22Rv1 (cell line): ENCODE results near the gene SUCO.
"Not testable (repeated sequence)": the region's sequence is repeated elsewhere in the genome, so short reads cannot be mapped to it uniquely, and the experiment has no call there.

Source experiments
- H3K27ac ChIP-seq: fragments of 450-650 bp; 2 replicates; pipeline ENCODE4 v1.5.1; 2017
- ZFX ChIP-seq: fragments of 450-650 bp; IDR thresholded peaks from 2 replicates; pipeline ENCODE4 v1.6.1; 2017; ENCODE audit warnings: antibody characterized with exemption, borderline replicate concordance
- TF ChIP-seq, protein P1 (sequence below): fragments of 450-650 bp; IDR thresholded peaks from 2 replicates; pipeline ENCODE4 v1.5.1; 2017; ENCODE audit warnings: mild to moderate bottlenecking

Gene SUCO

DNA sequence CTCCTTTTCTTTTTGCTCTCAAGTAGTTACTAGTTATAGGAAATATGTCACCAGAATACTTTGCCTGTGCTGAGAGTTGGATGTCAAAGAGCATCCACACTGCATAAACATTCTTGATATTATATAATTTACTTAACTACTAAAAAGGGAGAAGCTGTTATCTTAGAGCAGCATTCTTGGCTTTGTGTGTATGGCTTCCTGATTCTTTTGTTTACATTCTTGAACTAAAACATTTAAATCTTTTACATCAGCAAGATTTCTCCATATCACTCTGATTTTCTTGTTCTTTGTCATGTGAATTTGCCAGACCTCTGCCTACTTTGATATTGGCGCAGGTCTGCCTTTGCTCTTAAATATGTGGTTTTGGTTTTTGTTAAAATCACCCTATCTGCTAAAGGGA lies 48.8 kb downstream of the SUCO start:
- TF ChIP-seq, protein P1, sequence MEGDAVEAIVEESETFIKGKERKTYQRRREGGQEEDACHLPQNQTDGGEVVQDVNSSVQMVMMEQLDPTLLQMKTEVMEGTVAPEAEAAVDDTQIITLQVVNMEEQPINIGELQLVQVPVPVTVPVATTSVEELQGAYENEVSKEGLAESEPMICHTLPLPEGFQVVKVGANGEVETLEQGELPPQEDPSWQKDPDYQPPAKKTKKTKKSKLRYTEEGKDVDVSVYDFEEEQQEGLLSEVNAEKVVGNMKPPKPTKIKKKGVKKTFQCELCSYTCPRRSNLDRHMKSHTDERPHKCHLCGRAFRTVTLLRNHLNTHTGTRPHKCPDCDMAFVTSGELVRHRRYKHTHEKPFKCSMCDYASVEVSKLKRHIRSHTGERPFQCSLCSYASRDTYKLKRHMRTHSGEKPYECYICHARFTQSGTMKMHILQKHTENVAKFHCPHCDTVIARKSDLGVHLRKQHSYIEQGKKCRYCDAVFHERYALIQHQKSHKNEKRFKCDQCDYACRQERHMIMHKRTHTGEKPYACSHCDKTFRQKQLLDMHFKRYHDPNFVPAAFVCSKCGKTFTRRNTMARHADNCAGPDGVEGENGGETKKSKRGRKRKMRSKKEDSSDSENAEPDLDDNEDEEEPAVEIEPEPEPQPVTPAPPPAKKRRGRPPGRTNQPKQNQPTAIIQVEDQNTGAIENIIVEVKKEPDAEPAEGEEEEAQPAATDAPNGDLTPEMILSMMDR = no peak
- TF ChIP-seq ZFX = no peak
- no peak overlapping the region for H3K27ac ChIP-seq

- no peak overlapping the region for H3K27ac ChIP-seq
Measured at GRCh38 chr1:172582889-172583288, 49.9 kb downstream of the SUCO start.

GRCh38 chr1:172585348-172585747 lies 52.4 kb downstream of the SUCO start:
- no peak overlapping the region for H3K27ac ChIP-seq
- TF ChIP-seq, protein P1 = no peak
- TF ChIP-seq ZFX = no peak

More at GRCh38 chr1:172582889-172583288, 49.9 kb downstream of the SUCO start:
- TF ChIP-seq, protein P1 = peak; percentile 53
- TF ChIP-seq ZFX = no peak

GRCh38 chr1:172585861-172586260 lies 52.9 kb downstream of the SUCO start:
- no peak overlapping the region for H3K27ac ChIP-seq
- TF ChIP-seq, protein P1 = no peak
- no peak for TF ChIP-seq ZFX

DNA sequence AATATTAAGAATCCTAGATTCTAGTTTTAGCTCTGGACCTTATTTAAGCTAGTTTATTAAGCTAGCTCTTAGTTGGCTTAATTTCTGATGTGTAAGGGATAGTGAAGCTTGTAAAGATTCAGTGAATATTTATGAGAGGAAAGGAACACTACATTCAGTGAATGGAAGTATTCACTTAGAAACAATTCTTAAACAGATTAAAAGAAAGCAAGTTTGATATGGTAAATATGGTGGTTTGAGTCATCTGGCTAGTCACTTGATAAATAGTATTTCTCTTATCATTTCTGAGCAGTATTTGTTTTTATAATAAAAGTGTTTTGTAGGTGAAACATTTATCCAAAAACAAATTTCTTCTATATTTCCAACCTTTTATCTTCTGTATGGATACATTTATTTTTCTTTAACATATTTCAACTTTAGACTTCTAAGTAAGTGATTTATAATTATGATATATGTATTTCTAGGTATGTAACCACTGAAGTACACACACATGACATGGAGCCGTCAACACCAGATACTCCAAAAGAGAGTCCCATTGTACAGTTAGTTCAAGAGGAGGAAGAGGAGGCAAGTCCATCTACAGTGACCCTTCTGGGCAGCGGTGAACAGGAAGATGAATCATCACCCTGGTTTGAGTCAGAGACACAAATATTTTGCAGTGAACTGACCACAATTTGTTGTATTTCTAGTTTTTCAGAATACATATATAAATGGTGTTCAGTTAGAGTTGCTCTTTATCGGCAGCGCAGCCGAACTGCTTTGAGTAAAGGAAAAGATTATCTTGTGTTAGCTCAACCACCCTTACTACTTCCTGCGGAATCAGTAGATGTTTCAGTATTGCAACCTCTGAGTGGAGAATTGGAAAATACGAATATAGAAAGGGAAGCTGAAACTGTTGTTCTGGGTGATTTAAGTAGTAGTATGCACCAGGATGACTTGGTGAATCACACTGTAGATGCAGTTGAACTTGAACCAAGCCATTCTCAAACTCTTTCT lies 55.6 kb downstream of the SUCO start:
- TF ChIP-seq ZFX = no peak
- TF ChIP-seq, protein P1 = no peak
- H3K27ac ChIP-seq = no peak overlapping the region

- H3K27ac ChIP-seq = no peak overlapping the region
Measured at GRCh38 chr1:172589553-172589952, 56.6 kb downstream of the SUCO start.

DNA sequence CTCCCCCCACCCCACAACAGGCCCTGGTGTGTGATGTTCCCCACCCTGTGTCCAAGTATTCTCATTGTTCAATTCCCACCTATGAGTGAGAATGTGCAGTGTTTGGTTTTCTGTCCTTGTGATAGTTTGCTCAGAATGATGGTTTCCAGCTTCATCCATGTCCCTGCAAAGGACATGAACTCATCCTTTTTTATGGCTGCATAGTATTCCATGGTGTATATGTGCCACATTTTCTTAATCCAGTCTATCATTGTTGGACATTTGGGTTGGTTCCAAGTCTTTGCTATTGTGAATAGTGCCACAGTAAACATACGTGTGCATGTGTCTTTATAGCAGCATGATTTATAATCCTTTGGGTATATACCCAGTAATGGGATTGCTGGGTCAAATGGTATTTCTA lies 58.5 kb downstream of the SUCO start:
- H3K27ac ChIP-seq = not testable (repeated sequence)

More at GRCh38 chr1:172589553-172589952, 56.6 kb downstream of the SUCO start:
- no peak for TF ChIP-seq ZFX
- TF ChIP-seq, protein P1 = no peak

DNA sequence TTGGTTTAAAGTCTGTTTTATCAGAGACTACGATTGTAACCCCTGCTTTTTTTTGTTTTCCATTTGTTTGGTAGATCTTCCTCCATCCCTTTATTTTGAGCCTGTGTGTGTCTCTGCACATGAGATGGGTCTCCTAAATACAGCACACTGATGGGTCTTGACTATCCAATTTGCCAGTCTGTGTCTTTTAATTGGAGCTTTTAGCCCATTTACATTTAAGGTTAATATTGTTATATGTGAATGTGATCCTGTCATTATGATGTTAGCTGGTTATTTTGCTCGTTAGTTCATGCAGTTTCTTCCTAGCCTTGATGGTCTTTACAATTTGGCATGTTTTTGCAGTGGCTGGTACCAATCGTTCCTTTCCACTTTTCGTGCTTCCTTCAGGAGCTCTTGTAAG lies 62.1 kb downstream of the SUCO start:
- H3K27ac ChIP-seq = not testable (repeated sequence)

- not testable (repeated sequence) for H3K27ac ChIP-seq
Measured at GRCh38 chr1:172596782-172597181, 63.8 kb downstream of the SUCO start.
